Thyroid gland (tissue), 4 donors: ENCODE data around the gene HINT3.
"Not testable (repeated sequence)": the region's sequence is repeated elsewhere in the genome, so short reads cannot be mapped to it uniquely, and the experiment has no call there.

ENCODE experiments used
- CTCF ChIP-seq, 6 experiments: fragments of 200-600 bp in 3 of 6; fragments of 450-650 bp in 3 of 6; sonication (generic) in 3 of 6; IDR thresholded peaks; one replicate each; pipeline ENCODE4 v1.5.1; 2016 to 2019; ENCODE audit warnings: antibody characterized with exemption in 6 of 6, mild to moderate bottlenecking in 2 of 6, inconsistent platforms in 1 of 6, moderate library complexity in 1 of 6
- POLR2A ChIP-seq, 2 donors: fragments of 450-650 bp; IDR thresholded peaks; one replicate each; pipeline ENCODE4 v1.6.1; 2017; ENCODE audit warnings: antibody characterized with exemption in 2 of 2, mild to moderate bottlenecking in 2 of 2, moderate library complexity in 1 of 2

GRCh38 chr6:125912430-125912829 is 44.1 kb upstream of the HINT3 start:
- TF ChIP-seq POLR2A, CTCF (IDR thresholded peaks at IDR 0.05): not testable (repeated sequence)
